ENCODE measurements around the gene NCOR1.
"Not testable (repeated sequence)": the region's sequence is repeated elsewhere in the genome, so short reads cannot be mapped to it uniquely, and the experiment has no call there.

The NCOR1 gene

DNA sequence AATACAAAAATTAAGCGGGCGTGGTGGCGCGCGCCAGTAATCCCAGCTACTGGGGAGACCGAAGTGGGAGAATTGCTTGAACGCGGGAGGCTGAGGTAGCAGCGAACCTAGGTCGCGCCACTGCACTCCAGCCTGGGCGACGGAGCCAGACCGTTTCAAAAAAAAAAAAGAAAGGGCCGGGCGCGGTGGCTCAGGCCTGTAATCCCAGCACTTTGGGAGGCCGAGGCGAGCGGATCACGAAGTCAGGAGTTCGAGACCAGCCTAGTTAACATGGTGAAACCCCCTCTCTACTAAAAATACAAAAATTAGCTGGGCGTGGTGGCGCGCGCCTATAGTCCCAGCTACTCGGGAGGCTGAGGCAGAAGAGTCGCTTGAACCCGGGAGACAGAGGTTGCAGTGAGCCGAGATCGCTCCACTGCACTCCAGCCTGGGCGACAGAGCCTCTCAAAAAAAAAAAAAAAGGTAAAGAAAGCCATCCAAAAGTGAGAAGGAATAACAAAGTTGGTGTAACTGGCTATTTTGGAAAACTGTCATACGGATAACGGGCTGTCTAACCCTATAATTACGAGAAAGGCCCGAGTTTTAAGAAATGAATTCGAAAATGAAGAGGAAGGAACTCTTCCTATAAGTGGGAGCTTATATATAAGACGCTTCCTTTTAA lies 1.1 kb upstream of the NCOR1 start:
- not testable (repeated sequence) for H3K27me3 ChIP-seq (ENCODE audit: control insufficient read depth in 2 of 2, insufficient read depth in 2 of 2, low read length in 2 of 2); H3K9me3 ChIP-seq (ENCODE audit: control insufficient read depth in 2 of 2, low read length in 2 of 2); H3K36me3 ChIP-seq (ENCODE audit: control insufficient read depth in 2 of 2, insufficient read depth in 2 of 2, low read length in 2 of 2)
- H3K4me1 ChIP-seq (ENCODE audit: control insufficient read depth in 2 of 2, insufficient read depth in 2 of 2, low read length in 2 of 2), result peaks cover 22 to 23% of the 10 kb centered on the region in 2 donors
- H3K27ac ChIP-seq (ENCODE audit: low read depth in 2 of 2, low read length in 2 of 2), result peak overlapping the region; percentile 98 to 99
- H3K9ac ChIP-seq (ENCODE audit: low read depth in 1 of 2, low read length in 2 of 2), result peak overlapping the region; percentile 92 to 98
- peak overlapping the region; percentile 78 to 99 for H3K4me3 ChIP-seq (ENCODE audit: low read length in 2 of 2)

DNA sequence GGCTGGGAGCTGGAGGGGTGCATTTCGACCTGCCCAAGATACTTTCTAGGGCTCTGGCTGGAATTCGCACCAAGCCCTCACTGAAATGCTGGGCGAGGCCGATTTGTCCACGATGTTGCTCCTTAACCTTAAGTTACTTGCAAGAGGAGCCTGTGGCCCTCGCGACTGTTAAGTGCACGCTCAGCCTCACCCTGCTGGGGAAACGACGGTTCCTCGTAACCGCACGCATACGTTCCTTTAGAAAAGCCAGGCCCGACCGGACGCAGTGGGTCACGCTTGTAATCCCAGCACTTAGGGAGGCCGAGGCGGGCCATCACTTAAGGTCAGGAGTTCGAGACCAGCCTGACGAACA lies 607 bp upstream of the NCOR1 start:
- Histone ChIP-seq H3K9me3 (ENCODE audit: control insufficient read depth in 2 of 2, low read length in 2 of 2) (no peaks in the 10 kb centered on the region), H3K4me3 (ENCODE audit: low read length in 2 of 2) (peak overlapping the region; percentile 78 to 92), H3K27me3 (ENCODE audit: control insufficient read depth in 2 of 2, insufficient read depth in 2 of 2, low read length in 2 of 2) (no peaks in the 10 kb centered on the region), H3K4me1 (ENCODE audit: control insufficient read depth in 2 of 2, insufficient read depth in 2 of 2, low read length in 2 of 2) (peaks cover 22 to 23% of the 10 kb centered on the region in 2 donors), H3K27ac (ENCODE audit: low read depth in 2 of 2, low read length in 2 of 2) (peak overlapping the region; percentile 98 to 99), H3K9ac (ENCODE audit: low read depth in 1 of 2, low read length in 2 of 2) (peak overlapping the region; percentile 84 to 98), H3K36me3 (ENCODE audit: control insufficient read depth in 2 of 2, insufficient read depth in 2 of 2, low read length in 2 of 2) (no peaks in the 10 kb centered on the region)

DNA sequence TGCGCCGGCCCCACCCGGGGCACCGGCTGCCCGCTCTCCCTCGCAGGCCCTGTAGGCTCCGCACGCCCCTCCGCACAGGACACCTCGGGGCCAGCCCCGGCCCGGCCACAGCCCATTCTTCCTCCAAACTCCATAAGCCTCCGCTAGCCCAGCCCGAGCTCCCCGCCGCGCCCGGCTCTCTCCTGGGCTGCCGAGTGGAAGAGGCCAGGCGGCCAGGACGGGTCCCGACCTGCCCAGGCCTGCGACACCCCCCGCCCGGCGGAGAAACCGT lies 397 bp downstream of the NCOR1 start:
- Histone ChIP-seq H3K9ac (ENCODE audit: low read depth in 1 of 2, low read length in 2 of 2) (peak overlapping the region; percentile 90 to 98), H3K27ac (ENCODE audit: low read depth in 2 of 2, low read length in 2 of 2) (peak overlapping the region; percentile 98 to 99), H3K36me3 (ENCODE audit: control insufficient read depth in 2 of 2, insufficient read depth in 2 of 2, low read length in 2 of 2) (no peaks in the 10 kb centered on the region), H3K27me3 (ENCODE audit: control insufficient read depth in 2 of 2, insufficient read depth in 2 of 2, low read length in 2 of 2) (no peaks in the 10 kb centered on the region), H3K9me3 (ENCODE audit: control insufficient read depth in 2 of 2, low read length in 2 of 2) (no peaks in the 10 kb centered on the region), H3K4me3 (ENCODE audit: low read length in 2 of 2) (peak overlapping the region; percentile 78 to 92), H3K4me1 (ENCODE audit: control insufficient read depth in 2 of 2, insufficient read depth in 2 of 2, low read length in 2 of 2) (peaks cover 22 to 23% of the 10 kb centered on the region in 2 donors)

DNA sequence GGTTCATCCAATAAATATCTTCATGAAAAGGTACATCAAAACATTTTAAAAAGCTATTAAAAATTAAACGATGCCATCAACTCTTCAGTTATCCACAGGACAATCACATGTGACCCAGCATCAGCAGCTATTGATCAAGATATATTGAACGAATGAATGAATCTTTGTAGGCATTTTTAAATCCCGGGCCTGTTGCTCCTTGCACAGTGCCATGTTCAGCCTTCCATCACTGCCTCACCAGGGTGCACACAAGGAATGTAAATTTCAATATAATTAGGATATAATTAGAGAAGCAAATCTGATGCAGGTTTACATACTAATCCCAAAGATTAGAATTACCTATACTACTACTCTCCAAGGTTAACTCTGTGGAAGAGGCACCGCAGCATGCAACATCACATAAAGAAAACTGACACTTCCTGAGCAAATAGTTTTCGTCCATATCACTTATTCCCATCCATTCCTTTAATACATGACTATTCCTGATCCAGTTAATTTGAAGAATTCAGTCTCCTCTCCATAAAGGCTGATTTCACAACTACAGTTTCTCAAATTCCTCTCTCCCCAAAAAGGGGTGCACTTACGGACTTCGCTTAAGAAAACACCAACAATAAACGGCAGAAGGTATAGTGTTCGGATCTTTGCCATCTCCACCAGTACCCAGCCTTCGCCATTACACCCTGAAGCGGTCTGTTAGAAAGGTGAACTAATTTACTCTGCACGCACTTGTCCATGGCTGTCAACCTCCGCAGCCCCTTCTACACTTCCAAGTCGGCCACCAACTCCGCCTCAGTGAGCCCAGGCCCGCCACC lies 938 bp downstream of the NCOR1 start:
- H3K9ac ChIP-seq (ENCODE audit: low read depth in 1 of 2, low read length in 2 of 2), result peak overlapping the region; percentile 90 to 98
- peak overlapping the region; percentile 98 to 99 for H3K27ac ChIP-seq (ENCODE audit: low read depth in 2 of 2, low read length in 2 of 2)
- H3K27me3 ChIP-seq (ENCODE audit: control insufficient read depth in 2 of 2, insufficient read depth in 2 of 2, low read length in 2 of 2), result no peaks in the 10 kb centered on the region
- H3K9me3 ChIP-seq (ENCODE audit: control insufficient read depth in 2 of 2, low read length in 2 of 2), result no peaks in the 10 kb centered on the region
- H3K36me3 ChIP-seq (ENCODE audit: control insufficient read depth in 2 of 2, insufficient read depth in 2 of 2, low read length in 2 of 2), result no peaks in the 10 kb centered on the region
- H3K4me3 ChIP-seq (ENCODE audit: low read length in 2 of 2), result peak overlapping the region; percentile 78 to 92
- peaks cover 22 to 23% of the 10 kb centered on the region in 2 donors for H3K4me1 ChIP-seq (ENCODE audit: control insufficient read depth in 2 of 2, insufficient read depth in 2 of 2, low read length in 2 of 2)

DNA sequence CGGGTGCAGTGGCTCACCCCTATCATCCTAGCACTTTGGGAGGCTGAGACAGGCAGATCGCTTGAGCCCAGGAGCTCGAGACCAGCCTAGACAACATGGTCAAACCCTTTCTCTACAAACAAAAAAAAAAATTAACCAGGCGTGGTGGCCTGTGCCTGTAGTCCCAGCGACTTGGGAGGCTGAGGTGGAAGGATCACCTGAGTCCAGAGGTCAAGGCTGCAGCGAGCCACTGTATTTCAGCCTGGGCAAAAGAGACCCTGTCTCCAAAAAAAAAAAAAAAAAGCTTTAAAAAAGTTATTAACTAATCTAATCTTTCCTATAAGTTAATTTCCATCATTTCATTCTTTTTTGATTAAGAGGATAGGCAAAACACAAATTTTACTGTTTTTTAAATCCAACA lies 2.5 kb downstream of the NCOR1 start:
- Histone ChIP-seq H3K36me3 (ENCODE audit: control insufficient read depth in 2 of 2, insufficient read depth in 2 of 2, low read length in 2 of 2) (no peaks in the 10 kb centered on the region), H3K9me3 (ENCODE audit: control insufficient read depth in 2 of 2, low read length in 2 of 2) (no peaks in the 10 kb centered on the region), H3K4me3 (ENCODE audit: low read length in 2 of 2) (peak overlapping the region in 1 of 2 donors; percentile 48), H3K4me1 (ENCODE audit: control insufficient read depth in 2 of 2, insufficient read depth in 2 of 2, low read length in 2 of 2) (peaks cover 19% of the 10 kb centered on the region in 2 donors), H3K27ac (ENCODE audit: low read depth in 2 of 2, low read length in 2 of 2) (no peak overlapping the region), H3K27me3 (ENCODE audit: control insufficient read depth in 2 of 2, insufficient read depth in 2 of 2, low read length in 2 of 2) (no peaks in the 10 kb centered on the region), H3K9ac (ENCODE audit: low read depth in 1 of 2, low read length in 2 of 2) (no peak overlapping the region)

DNA sequence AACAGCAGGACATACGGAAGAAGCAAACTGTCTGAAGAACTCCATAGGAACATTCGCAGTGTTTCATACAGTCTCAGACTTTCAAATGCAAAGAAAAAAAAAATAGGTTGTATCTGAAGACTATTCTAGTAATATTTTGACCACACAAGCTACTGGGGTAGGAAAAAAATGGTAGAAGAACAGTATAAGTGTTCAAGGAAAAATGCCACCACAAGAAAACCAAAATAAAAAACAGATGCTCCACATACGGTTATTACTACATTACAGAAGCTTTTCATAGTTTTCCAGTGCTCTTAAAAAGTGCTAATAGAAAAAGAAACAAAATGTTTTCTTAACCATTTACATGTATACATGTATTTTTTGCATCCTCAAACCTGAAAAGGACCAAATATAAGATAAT lies 3.7 kb downstream of the NCOR1 start:
- no peaks in the 10 kb centered on the region for H3K27me3 ChIP-seq (ENCODE audit: control insufficient read depth in 2 of 2, insufficient read depth in 2 of 2, low read length in 2 of 2)
- H3K4me1 ChIP-seq (ENCODE audit: control insufficient read depth in 2 of 2, insufficient read depth in 2 of 2, low read length in 2 of 2), result peaks cover 14 to 16% of the 10 kb centered on the region in 2 donors
- H3K4me3 ChIP-seq (ENCODE audit: low read length in 2 of 2), result no peak overlapping the region
- H3K36me3 ChIP-seq (ENCODE audit: control insufficient read depth in 2 of 2, insufficient read depth in 2 of 2, low read length in 2 of 2), result no peaks in the 10 kb centered on the region
- no peak overlapping the region for H3K27ac ChIP-seq (ENCODE audit: low read depth in 2 of 2, low read length in 2 of 2)
- H3K9me3 ChIP-seq (ENCODE audit: control insufficient read depth in 2 of 2, low read length in 2 of 2), result no peaks in the 10 kb centered on the region
- H3K9ac ChIP-seq (ENCODE audit: low read depth in 1 of 2, low read length in 2 of 2), result no peak overlapping the region

DNA sequence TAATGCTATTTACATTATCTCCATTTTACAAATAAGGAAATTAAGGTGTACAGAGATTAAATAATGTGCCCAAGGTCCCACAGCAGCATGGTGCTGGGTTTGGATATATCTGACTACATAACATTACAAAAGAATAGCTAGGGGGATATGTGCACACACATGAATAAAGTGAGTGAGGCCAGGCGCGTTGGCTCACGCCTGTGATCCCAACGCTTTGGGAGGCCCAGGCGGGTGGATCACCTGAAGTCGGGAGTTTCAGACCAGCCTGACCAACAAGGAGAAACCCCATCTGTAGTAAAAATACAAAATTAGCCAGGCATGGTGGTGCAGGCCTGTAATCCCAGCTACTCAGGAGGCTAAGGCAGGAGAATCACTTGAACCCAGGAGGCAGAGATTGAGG lies 10.6 kb downstream of the NCOR1 start:
- not testable (repeated sequence) for H3K27ac ChIP-seq (ENCODE audit: low read depth in 2 of 2, low read length in 2 of 2); H3K4me3 ChIP-seq (ENCODE audit: low read length in 2 of 2); H3K27me3 ChIP-seq (ENCODE audit: control insufficient read depth in 2 of 2, insufficient read depth in 2 of 2, low read length in 2 of 2); H3K9me3 ChIP-seq (ENCODE audit: control insufficient read depth in 2 of 2, low read length in 2 of 2); H3K36me3 ChIP-seq (ENCODE audit: control insufficient read depth in 2 of 2, insufficient read depth in 2 of 2, low read length in 2 of 2); H3K9ac ChIP-seq (ENCODE audit: low read depth in 1 of 2, low read length in 2 of 2)
- H3K4me1 ChIP-seq (ENCODE audit: control insufficient read depth in 2 of 2, insufficient read depth in 2 of 2, low read length in 2 of 2), result peaks cover 10 to 16% of the 10 kb centered on the region in 2 donors

DNA sequence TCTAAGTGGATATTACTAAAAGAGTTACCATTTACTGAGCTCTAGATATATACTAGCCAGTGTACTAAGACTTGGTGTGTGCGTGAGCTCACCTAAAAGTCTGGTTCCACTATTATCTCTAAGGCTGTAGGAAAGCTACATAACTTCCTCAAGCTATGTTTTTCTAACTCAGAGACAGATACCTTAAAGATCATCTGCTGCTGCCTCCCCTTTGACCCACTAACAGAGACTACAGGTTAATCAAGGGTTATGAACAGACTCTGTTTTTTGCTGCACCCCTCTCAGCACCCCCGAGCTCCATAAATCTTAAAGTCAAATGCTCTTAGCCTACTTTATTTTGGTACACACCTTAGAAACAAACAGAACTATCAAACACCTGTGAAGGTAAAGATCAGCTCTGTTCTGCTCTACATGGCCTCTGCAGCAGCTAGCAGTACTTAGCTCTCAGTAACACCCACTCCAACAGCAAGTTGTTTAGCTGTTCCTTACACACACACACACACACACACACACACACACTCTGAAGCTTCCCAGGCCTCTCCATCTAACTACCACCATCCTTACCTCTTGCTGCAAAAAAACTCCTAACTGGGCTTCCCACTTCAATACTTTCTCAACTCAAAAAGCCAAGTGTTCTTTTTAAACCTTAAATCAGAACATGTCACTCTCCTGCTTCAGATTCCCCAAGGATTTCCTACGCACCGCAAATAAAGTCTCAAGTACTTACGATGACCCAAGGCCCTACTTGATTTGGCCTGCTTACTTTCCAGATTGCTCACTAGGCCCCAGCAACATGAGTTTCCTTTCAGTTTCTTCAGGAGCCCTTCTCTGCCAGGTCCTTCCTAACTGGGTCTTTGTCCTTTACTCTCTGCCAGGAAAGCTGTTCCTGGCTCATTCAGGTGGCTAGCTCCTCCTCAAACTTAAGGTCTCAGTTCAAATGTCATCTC lies 12.5 kb downstream of the NCOR1 start:
- peak overlapping the region in 1 of 2 donors; percentile 43 for H3K9ac ChIP-seq (ENCODE audit: low read depth in 1 of 2, low read length in 2 of 2)
- peak overlapping the region; percentile 61 to 68 for H3K27ac ChIP-seq (ENCODE audit: low read depth in 2 of 2, low read length in 2 of 2)
- peaks cover 16 to 20% of the 10 kb centered on the region in 2 donors for H3K4me1 ChIP-seq (ENCODE audit: control insufficient read depth in 2 of 2, insufficient read depth in 2 of 2, low read length in 2 of 2)
- not testable (repeated sequence) for H3K36me3 ChIP-seq (ENCODE audit: control insufficient read depth in 2 of 2, insufficient read depth in 2 of 2, low read length in 2 of 2); H3K27me3 ChIP-seq (ENCODE audit: control insufficient read depth in 2 of 2, insufficient read depth in 2 of 2, low read length in 2 of 2); H3K9me3 ChIP-seq (ENCODE audit: control insufficient read depth in 2 of 2, low read length in 2 of 2)
- peak overlapping the region in 1 of 2 donors; percentile 33 for H3K4me3 ChIP-seq (ENCODE audit: low read length in 2 of 2)

DNA sequence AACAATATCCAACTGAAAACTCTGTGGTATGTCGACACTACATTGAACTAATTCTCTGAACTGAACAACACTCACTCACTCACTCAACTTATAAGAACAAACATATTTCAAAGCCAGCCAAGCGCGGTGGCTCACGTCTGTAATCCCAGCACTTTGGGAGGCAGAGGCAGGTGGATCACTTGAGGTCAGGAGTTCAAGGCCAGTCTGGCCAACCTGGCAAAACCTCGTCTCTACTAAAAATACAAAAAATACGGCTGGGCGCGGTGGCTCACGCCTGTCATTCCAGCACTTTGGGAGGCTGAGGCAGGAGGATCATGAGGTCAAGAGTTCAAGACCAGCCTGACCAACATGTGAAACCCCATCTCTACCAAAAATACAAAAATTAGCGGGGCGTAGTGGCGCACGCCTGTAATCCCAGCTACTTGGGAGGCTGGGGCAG lies 13.6 kb downstream of the NCOR1 start:
- not testable (repeated sequence) for H3K27ac ChIP-seq (ENCODE audit: low read depth in 2 of 2, low read length in 2 of 2); H3K9ac ChIP-seq (ENCODE audit: low read depth in 1 of 2, low read length in 2 of 2); H3K36me3 ChIP-seq (ENCODE audit: control insufficient read depth in 2 of 2, insufficient read depth in 2 of 2, low read length in 2 of 2); H3K4me3 ChIP-seq (ENCODE audit: low read length in 2 of 2); H3K9me3 ChIP-seq (ENCODE audit: control insufficient read depth in 2 of 2, low read length in 2 of 2); H3K27me3 ChIP-seq (ENCODE audit: control insufficient read depth in 2 of 2, insufficient read depth in 2 of 2, low read length in 2 of 2)
- H3K4me1 ChIP-seq (ENCODE audit: control insufficient read depth in 2 of 2, insufficient read depth in 2 of 2, low read length in 2 of 2), result peaks cover 16 to 20% of the 10 kb centered on the region in 2 donors

DNA sequence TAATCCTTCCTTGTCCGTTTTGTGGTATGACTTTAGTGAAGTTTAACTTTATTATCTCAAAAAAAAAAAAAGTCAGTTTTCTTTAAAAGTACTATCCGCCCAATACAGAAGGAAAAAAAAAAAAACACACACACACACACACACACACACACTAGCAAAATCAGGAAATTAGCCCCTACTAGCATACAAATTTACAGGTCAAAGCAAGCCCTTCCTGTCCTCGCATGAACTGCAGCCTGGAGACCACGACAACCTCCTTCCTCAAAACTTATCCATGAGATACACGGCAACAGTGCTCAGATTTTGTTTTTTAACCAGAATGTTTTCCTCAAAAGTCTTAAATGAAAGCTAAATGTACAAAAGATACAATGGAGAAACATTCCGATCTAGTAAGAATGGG lies 16.2 kb downstream of the NCOR1 start:
- Histone ChIP-seq H3K9ac (ENCODE audit: low read depth in 1 of 2, low read length in 2 of 2) (no peak overlapping the region), H3K4me3 (ENCODE audit: low read length in 2 of 2) (no peak overlapping the region), H3K9me3 (ENCODE audit: control insufficient read depth in 2 of 2, low read length in 2 of 2) (no peaks in the 10 kb centered on the region), H3K4me1 (ENCODE audit: control insufficient read depth in 2 of 2, insufficient read depth in 2 of 2, low read length in 2 of 2) (peaks cover 16 to 18% of the 10 kb centered on the region in 2 donors), H3K36me3 (ENCODE audit: control insufficient read depth in 2 of 2, insufficient read depth in 2 of 2, low read length in 2 of 2) (peaks cover 3 to 8% of the 10 kb centered on the region in 2 donors), H3K27me3 (ENCODE audit: control insufficient read depth in 2 of 2, insufficient read depth in 2 of 2, low read length in 2 of 2) (no peaks in the 10 kb centered on the region), H3K27ac (ENCODE audit: low read depth in 2 of 2, low read length in 2 of 2) (no peak overlapping the region)
